Colonic mucosa (tissue), 4 donors: ENCODE measurements around the gene MARVELD1. TPM values are rescaled to one million over a fixed set of nuclear protein-coding genes. Genes with fewer than 3 reads are reported as not detected.
A peak's percentile ranks its signal among the peaks of the same experiment; 100 is the strongest.

ENCODE experiments used
- DNase-seq: peaks from one replicate; pipeline ENCODE4 v3.0.0-alpha.2; 2020
- H3K27ac ChIP-seq: fragments of 200-600 bp; one replicate; pipeline ENCODE4 v1.8.0; 2021
- H3K27me3 ChIP-seq: fragments of 200-600 bp; one replicate; pipeline ENCODE4 v1.8.0; 2021
- H3K36me3 ChIP-seq: fragments of 200-600 bp; one replicate; pipeline ENCODE4 v1.8.0; 2021
- H3K4me1 ChIP-seq: fragments of 200-600 bp; one replicate; pipeline ENCODE4 v1.8.0; 2021; ENCODE audit warnings: mild to moderate bottlenecking
- H3K4me3 ChIP-seq: fragments of 200-600 bp; one replicate; pipeline ENCODE4 v1.8.0; 2021
- H3K9ac ChIP-seq, 2 donors: one replicate each; pipeline ENCODE4 v1.7.0; 2013; ENCODE audit warnings: control low read depth in 2 of 2, low read depth in 2 of 2, low read length in 2 of 2
- H3K9me3 ChIP-seq: fragments of 200-600 bp; one replicate; pipeline ENCODE4 v1.8.0; 2021
- CTCF ChIP-seq: fragments of 200-600 bp; IDR thresholded peaks from one replicate; pipeline ENCODE4 v1.8.0; 2022; ENCODE audit warnings: antibody characterized with exemption, mild to moderate bottlenecking
- intact Hi-C: fragments of 100-400 bp; cut with DNase I; formaldehyde crosslinking; loops from one replicate; pipeline ENCODE4 v1.14.1; 2022
- total RNA-seq, 2 donors: library from RNA; stranded (reverse); fragmentation: NEBNext Ultra II Directional in 1 of 2; extraction: Animal tissue kit (Norgen Biotek cat#: 25700) in 1 of 2; gene quantifications; one replicate each; pipeline ENCODE4 v1.2.1, GENCODE V29; 2021
- donor health status: healthy.
- donor health status: DM: no; HTN: no; CAD: no.
- donor health status: DM: no; HTN: no; CAD: no.

Gene MARVELD1
- total RNA-seq, 2 donors from 2014 or later: 25.7 to 31.7 TPM

- Histone ChIP-seq H3K27ac (peak overlapping the region; percentile 93), H3K36me3 (no peaks in the 10 kb centered on the region), H3K9ac (peak overlapping the region in 1 of 2 donors; percentile 94), H3K27me3 (no peaks in the 10 kb centered on the region), H3K9me3 (no peaks in the 10 kb centered on the region), H3K4me1 (peaks cover 10% of the 10 kb centered on the region), H3K4me3 (peak overlapping the region; percentile 93)
- intact Hi-C loops: loop anchor here (10.0 kb wide), 1 partner anchor 62 kb away; no protein-coding TSS in a partner anchor
- TF ChIP-seq CTCF: no peak
- DNase-seq: no peak
Measured at GRCh38 chr10:97736403-97736901, 22.9 kb downstream of the MARVELD1 start.

GRCh38 chr10:97736902-97737769, 23.6 kb downstream of the MARVELD1 start, which contains the start of gene ZFYVE27:
Gene ZFYVE27 (plus strand): TSS chr10:97737128. CDS start chr10:97738478, 1,350 bp downstream.
- DNase-seq: peak; percentile 97
- Histone ChIP-seq H3K4me3 (peak within 1 kb of the TSS; percentile 93), H3K9me3 (no peaks in the 10 kb centered on the region), H3K27ac (peak within 1 kb of the TSS; percentile 93), H3K27me3 (no peaks in the 10 kb centered on the region), H3K4me1 (peaks cover 10% of the 10 kb centered on the region), H3K36me3 (no peaks in the 10 kb centered on the region), H3K9ac (peak within 1 kb of the TSS; percentile 94 to 97)
- no peak for TF ChIP-seq CTCF
- intact Hi-C loops: loop anchor here (10.0 kb wide), 1 partner anchor 62 kb away; no protein-coding TSS in a partner anchor

DNA sequence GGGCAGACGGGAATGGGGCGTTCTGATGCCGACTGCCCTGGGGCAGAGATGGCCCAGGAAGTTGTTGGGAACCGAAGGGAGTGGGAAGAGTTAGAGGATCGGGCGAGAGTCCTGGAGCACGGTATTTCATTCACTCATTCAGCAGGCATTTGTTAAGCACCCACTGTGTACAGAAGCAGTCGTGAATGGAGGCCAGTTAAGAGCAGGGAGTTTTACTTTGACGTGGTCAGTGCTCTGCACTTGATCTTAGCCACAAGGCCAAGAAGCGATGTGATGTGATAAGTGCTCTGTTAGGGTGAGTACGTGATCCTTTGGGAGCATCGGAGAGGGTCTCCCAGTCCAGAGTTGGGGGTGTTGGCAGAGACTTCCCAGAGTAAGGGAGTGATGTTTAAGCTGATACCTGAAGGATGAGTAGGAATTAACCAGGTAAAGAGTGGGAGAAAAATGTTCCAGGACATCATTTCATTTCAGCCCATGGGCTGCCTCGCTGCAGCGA, 24.3 kb downstream of the MARVELD1 start:
- Histone ChIP-seq H3K4me3 (peak overlapping the region; percentile 93), H3K27ac (peak overlapping the region; percentile 93), H3K4me1 (peaks cover 10% of the 10 kb centered on the region), H3K9me3 (no peaks in the 10 kb centered on the region), H3K27me3 (no peaks in the 10 kb centered on the region), H3K9ac (peak overlapping the region; percentile 94 to 97), H3K36me3 (peaks cover 3% of the 10 kb centered on the region)
- no peak for TF ChIP-seq CTCF
- no peak for DNase-seq
- intact Hi-C loops: loop anchor here (10.0 kb wide), 1 partner anchor 63 kb away; no protein-coding TSS in a partner anchor

DNA sequence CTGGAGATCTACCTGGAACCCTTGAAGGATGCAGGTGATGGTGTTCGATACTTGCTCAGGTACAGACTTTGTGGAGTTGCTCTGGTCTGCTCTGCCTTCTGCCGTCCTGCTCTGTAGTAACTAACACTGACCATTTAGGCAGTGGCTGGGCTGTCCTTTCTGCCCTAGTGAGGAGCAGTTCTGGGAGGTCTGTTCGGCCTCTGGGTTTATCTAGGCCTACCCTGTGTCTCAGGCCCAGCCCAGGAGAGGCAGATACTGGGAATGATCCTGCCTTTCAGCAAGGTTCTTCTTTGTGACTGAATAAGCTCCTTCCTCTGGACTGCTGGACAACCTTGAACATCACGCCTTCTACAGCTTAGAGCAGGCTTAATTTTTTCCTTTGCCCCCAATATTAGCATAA, 25.1 kb downstream of the MARVELD1 start:
- Histone ChIP-seq H3K27me3 (no peaks in the 10 kb centered on the region), H3K4me3 (no peak overlapping the region), H3K9ac (no peak overlapping the region), H3K4me1 (peaks cover 10% of the 10 kb centered on the region), H3K36me3 (peaks cover 7% of the 10 kb centered on the region), H3K27ac (no peak overlapping the region), H3K9me3 (no peaks in the 10 kb centered on the region)
- intact Hi-C loops: loop anchor here (10.0 kb wide), 1 partner anchor 64 kb away; no protein-coding TSS in a partner anchor
- no peak for TF ChIP-seq CTCF
- DNase-seq: no peak

DNA sequence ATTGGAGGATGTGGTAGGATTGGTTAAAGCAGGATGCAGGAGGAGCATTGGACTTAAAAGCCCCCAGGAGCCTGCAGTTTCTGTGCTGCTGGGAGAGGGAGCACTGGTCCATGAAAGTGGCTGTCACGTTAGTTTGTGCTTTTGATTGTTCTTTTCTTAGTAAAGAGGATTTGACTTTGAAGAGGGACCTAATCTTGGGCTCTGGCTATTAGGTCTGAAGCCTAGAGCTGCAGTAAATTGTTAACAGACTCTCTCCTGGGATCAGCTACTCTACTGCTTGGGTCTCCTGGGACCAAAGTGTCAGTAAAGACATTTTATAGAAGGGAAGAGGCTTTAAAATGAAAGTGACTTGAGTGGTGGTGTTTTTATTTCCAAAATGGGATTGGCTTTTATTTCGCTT, 27.1 kb downstream of the MARVELD1 start:
- intact Hi-C loops: no loop called here
- H3K4me1 ChIP-seq: peaks cover 10% of the 10 kb centered on the region
- peaks cover 12% of the 10 kb centered on the region for H3K36me3 ChIP-seq
- H3K9ac ChIP-seq: no peak overlapping the region
- H3K27me3 ChIP-seq: no peaks in the 10 kb centered on the region
- no peak overlapping the region for H3K27ac ChIP-seq
- DNase-seq: no peak
- no peak for TF ChIP-seq CTCF
- H3K4me3 ChIP-seq: no peak overlapping the region
- no peaks in the 10 kb centered on the region for H3K9me3 ChIP-seq
